Hepatic stellate cell (primary cell): ENCODE data around the gene CD46.
A peak's percentile ranks its signal among the peaks of the same experiment; 100 is the strongest.
"Not testable (repeated sequence)": the region's sequence is repeated elsewhere in the genome, so short reads cannot be mapped to it uniquely, and the experiment has no call there.

Experiments
- DNase-seq: peaks from one replicate; pipeline ENCODE4 v3.0.0; 2011; ENCODE audit warnings: low spot score

CD46 gene

GRCh38 chr1:207751790-207752455, at the start of gene CD46:
Gene CD46, plus strand, starts transcription at chr1:207752054. Its CDS starts 159 bp downstream, at chr1:207752213.
- peak; percentile 88 for DNase-seq

GRCh38 chr1:207702317-207702716, 49.5 kb upstream of the CD46 start:
- no peak for DNase-seq

- no peak for DNase-seq
Measured at GRCh38 chr1:207703712-207704111, 48.1 kb upstream of the CD46 start.

GRCh38 chr1:207708004-207708403, 43.9 kb upstream of the CD46 start:
- DNase-seq, result not testable (repeated sequence)

- peak; percentile 18 for DNase-seq
Measured at GRCh38 chr1:207711285-207711684, 40.6 kb upstream of the CD46 start.

GRCh38 chr1:207712701-207713100, 39.2 kb upstream of the CD46 start:
- not testable (repeated sequence) for DNase-seq

GRCh38 chr1:207713529-207713928, 38.3 kb upstream of the CD46 start:
- no peak for DNase-seq

- no peak for DNase-seq
Measured at GRCh38 chr1:207719234-207719633, 32.6 kb upstream of the CD46 start.

GRCh38 chr1:207728200-207728858, 23.5 kb upstream of the CD46 start:
- not testable (repeated sequence) for DNase-seq

- DNase-seq, result peak; percentile 5
Measured at GRCh38 chr1:207737503-207738157, 14.2 kb upstream of the CD46 start.

- DNase-seq, result not testable (repeated sequence)
Measured at GRCh38 chr1:207738158-207738659, 13.6 kb upstream of the CD46 start.

GRCh38 chr1:207740207-207740606, 11.6 kb upstream of the CD46 start:
- DNase-seq, result no peak

- no peak for DNase-seq
Measured at GRCh38 chr1:207742850-207743555, 8.9 kb upstream of the CD46 start.

GRCh38 chr1:207744000-207744534, 7.8 kb upstream of the CD46 start:
- no peak for DNase-seq

- peak; percentile 17 for DNase-seq
Measured at GRCh38 chr1:207745285-207745684, 6.6 kb upstream of the CD46 start.

- DNase-seq, result no peak
Measured at GRCh38 chr1:207745839-207746767, 5.8 kb upstream of the CD46 start.

GRCh38 chr1:207747627-207748492, 4.0 kb upstream of the CD46 start:
- DNase-seq, result no peak

GRCh38 chr1:207748737-207749528, 2.9 kb upstream of the CD46 start:
- no peak for DNase-seq
